H1 (cell line): Measurements from ENCODE around the gene DEFB112. TPM values are rescaled to one million over a fixed set of nuclear protein-coding genes. Genes with fewer than 3 reads are reported as not detected.

ENCODE experiments used
- CTCF ChIA-PET: fragments of 300-600 bp; sonication (Branson Sonifier 250); formaldehyde crosslinking; loops from one replicate; lab custom pipeline; 2021; ENCODE audit not compliant: partially characterized antibody; lab: Charles Lee
- POLR2A ChIA-PET: fragments of 300-600 bp; sonication (Branson Sonifier 250); formaldehyde crosslinking; loops from one replicate; lab custom pipeline; 2021; ENCODE audit warnings: inconsistent platforms; ENCODE audit not compliant: partially characterized antibody; lab: Charles Lee
- DNase-seq, 2 experiments: peaks; one replicate each; pipeline versions ENCODE4 v3.0.0 to v3.0.0-alpha.2; 2010 to 2022; ENCODE audit warnings: low spot score in 2 of 2, low read depth in 1 of 2, mixed read lengths in 1 of 2
- FAIRE-seq: peaks from 2 replicates; lab custom pipeline; 2011; peaks lifted over from hg19 to GRCh38; lab: Jason Lieb, UNC
- H2AFZ ChIP-seq: 2 replicates; pipeline ENCODE4 v1.8.1; 2012; ENCODE audit warnings: low read length, inconsistent platforms
- H2AK5ac ChIP-seq: 2 replicates; pipeline ENCODE4 v1.6.1; 2013; ENCODE audit warnings: low read depth, low read length
- H2BK120ac ChIP-seq: replicated peaks from 2 replicates; pipeline ENCODE3; 2013; ENCODE audit warnings: low read depth, low read length, inconsistent platforms
- H2BK12ac ChIP-seq: 2 replicates; pipeline ENCODE4 v1.6.1; 2013; ENCODE audit warnings: low read depth, low read length
- H2BK15ac ChIP-seq: 2 replicates; pipeline ENCODE4 v1.6.1; 2013; ENCODE audit warnings: low read length
- H2BK20ac ChIP-seq: 2 replicates; pipeline ENCODE4 v1.6.1; 2013; ENCODE audit warnings: low read length
- H2BK5ac ChIP-seq: 2 replicates; pipeline ENCODE4 v1.6.1; 2013; ENCODE audit warnings: low read depth, low read length
- H3K14ac ChIP-seq: 2 replicates; pipeline ENCODE4 v1.6.1; 2013; ENCODE audit warnings: inconsistent platforms; ENCODE audit not compliant: insufficient read length
- H3K18ac ChIP-seq: 2 replicates; pipeline ENCODE4 v1.6.1; 2013; ENCODE audit warnings: low read length; ENCODE audit errors: extremely low read depth
- H3K23ac ChIP-seq: 2 replicates; pipeline ENCODE4 v1.6.1; 2013; ENCODE audit warnings: inconsistent platforms; ENCODE audit not compliant: insufficient read length
- H3K23me2 ChIP-seq: 2 replicates; pipeline ENCODE4 v1.6.1; 2013; ENCODE audit warnings: low read depth, low read length
- H3K27ac ChIP-seq: 2 replicates; pipeline ENCODE4 v1.6.1; 2011; ENCODE audit warnings: low read depth, low read length, inconsistent platforms
- H3K27me3 ChIP-seq, 4 experiments: replicated peaks in 1 of 4; 1 replicate in 1 of 4; 2 replicates in 3 of 4; pipeline versions ENCODE4 v1.6.1 to v1.8.1; 2011 to 2013; ENCODE audit warnings: low read length in 3 of 4, mild to moderate bottlenecking in 3 of 4, inconsistent platforms in 2 of 4, mixed read lengths in 2 of 4, moderate library complexity in 1 of 4; ENCODE audit not compliant: control insufficient read depth in 3 of 4, insufficient read depth in 3 of 4; ENCODE audit errors: extremely low read depth in 1 of 4
- H3K36me3 ChIP-seq, 4 experiments: 2 replicates each; pipeline versions ENCODE4 v1.6.1 to v1.8.1; 2011 to 2013; ENCODE audit warnings: mild to moderate bottlenecking in 4 of 4, low read length in 3 of 4, moderate library complexity in 2 of 4, control low read depth in 1 of 4, inconsistent platforms in 1 of 4; ENCODE audit not compliant: insufficient read depth in 4 of 4, control insufficient read depth in 2 of 4
- H3K4ac ChIP-seq: replicated peaks from 2 replicates; pipeline ENCODE3; 2013; ENCODE audit warnings: low read length, low read depth, mixed read lengths, inconsistent platforms; ENCODE audit not compliant: insufficient read length
- H3K4me1 ChIP-seq, 4 experiments: replicated peaks in 1 of 4; 1 replicate in 1 of 4; 2 replicates in 3 of 4; pipeline versions ENCODE4 v1.6.1 to v1.8.1; 2011 to 2013; ENCODE audit warnings: low read length in 3 of 4, inconsistent platforms in 2 of 4, mixed read lengths in 1 of 4; ENCODE audit not compliant: insufficient read depth in 4 of 4, control insufficient read depth in 3 of 4
- H3K4me2 ChIP-seq, 2 experiments: 2 replicates each; pipeline versions ENCODE4 v1.6.1 to v1.8.1; 2011 to 2013; ENCODE audit warnings: low read depth in 2 of 2, low read length in 2 of 2, control low read depth in 1 of 2, inconsistent platforms in 1 of 2, mild to moderate bottlenecking in 1 of 2; ENCODE audit not compliant: insufficient read depth in 1 of 2
- H3K4me3 ChIP-seq, 4 experiments: fragments of 200-600, 300-600 bp in 1 of 4; sonication (generic), shearing (Covaris generic), sonication (Bioruptor Twin) in 1 of 4; 2 replicates each; pipeline versions ENCODE4 v1.5.1 to v1.8.1; 2011 to 2016; ENCODE audit warnings: low read length in 4 of 4, low read depth in 3 of 4, control low read depth in 2 of 4, inconsistent platforms in 2 of 4, mild to moderate bottlenecking in 2 of 4, mixed read lengths in 1 of 4, moderate library complexity in 1 of 4; ENCODE audit not compliant: insufficient read depth in 2 of 4; ENCODE audit errors: extremely low read depth in 1 of 4
- H3K56ac ChIP-seq: replicated peaks from 2 replicates; pipeline ENCODE3; 2013; ENCODE audit warnings: low read depth, mild to moderate bottlenecking, mixed read lengths, low read length, inconsistent platforms; ENCODE audit not compliant: insufficient read length
- H3K79me1 ChIP-seq: 2 replicates; pipeline ENCODE4 v1.6.1; 2013; ENCODE audit warnings: low read depth, low read length, control low read depth
- H3K79me2 ChIP-seq, 2 experiments: 2 replicates each; pipeline versions ENCODE4 v1.6.1 to v1.8.1; 2012 to 2013; ENCODE audit warnings: low read length in 2 of 2, mild to moderate bottlenecking in 2 of 2, inconsistent platforms in 1 of 2; ENCODE audit not compliant: insufficient read depth in 2 of 2, control insufficient read depth in 1 of 2
- H3K9ac ChIP-seq, 4 experiments: replicated peaks in 1 of 4; 1 replicate in 1 of 4; 2 replicates in 3 of 4; pipeline versions ENCODE4 v1.6.1 to v1.8.1; 2011 to 2013; ENCODE audit warnings: low read depth in 3 of 4, low read length in 3 of 4, control low read depth in 2 of 4, mild to moderate bottlenecking in 2 of 4, moderate library complexity in 2 of 4, inconsistent platforms in 1 of 4; ENCODE audit errors: extremely low read depth in 1 of 4
- H3K9me3 ChIP-seq, 2 experiments: 2 replicates each; pipeline versions ENCODE4 v1.6.1 to v1.8.1; 2012 to 2013; ENCODE audit warnings: mild to moderate bottlenecking in 2 of 2, moderate library complexity in 2 of 2, control low read depth in 1 of 2, inconsistent platforms in 1 of 2, low read depth in 1 of 2, low read length in 1 of 2, mixed read lengths in 1 of 2; ENCODE audit not compliant: insufficient read depth in 2 of 2
- H4K20me1 ChIP-seq, 2 experiments: replicated peaks in 1 of 2; 2 replicates each; pipeline versions ENCODE3 to v1.8.1; 2011 to 2013; ENCODE audit warnings: inconsistent platforms in 2 of 2, low read length in 2 of 2, mild to moderate bottlenecking in 1 of 2; ENCODE audit not compliant: insufficient read depth in 2 of 2, control insufficient read depth in 1 of 2
- H4K5ac ChIP-seq: 2 replicates; pipeline ENCODE4 v1.6.1; 2013; ENCODE audit warnings: low read length, low read depth, mixed read lengths, inconsistent platforms; ENCODE audit not compliant: insufficient read length
- H4K8ac ChIP-seq: 2 replicates; pipeline ENCODE4 v1.8.0; 2013; ENCODE audit warnings: mild to moderate bottlenecking, moderate library complexity, low read length, inconsistent platforms; ENCODE audit not compliant: insufficient read depth; ENCODE audit errors: extremely low read depth
- H4K91ac ChIP-seq: replicated peaks from 2 replicates; pipeline ENCODE3; 2013; ENCODE audit warnings: low read length, mixed read lengths, inconsistent platforms; ENCODE audit not compliant: insufficient read length
- BRCA1 ChIP-seq: IDR thresholded peaks from 2 replicates; pipeline ENCODE4 v1.6.1; 2012; ENCODE audit warnings: low read depth, low read length, improper control_type of control experiment
- CBX8 ChIP-seq: fragments of 300-800, 300-1000 bp; sonication (generic); IDR thresholded peaks from 2 replicates; pipeline ENCODE4 v1.7.1; 2016; ENCODE audit warnings: low read depth, low read length, borderline replicate concordance
- CHD1 ChIP-seq: IDR thresholded peaks from 2 replicates; pipeline ENCODE4 v1.6.1; 2012; ENCODE audit warnings: low read depth, low read length, improper control_type of control experiment
- FOSL1 ChIP-seq: IDR thresholded peaks from 2 replicates; pipeline ENCODE4 v1.6.1; 2011; ENCODE audit warnings: mild to moderate bottlenecking, low read depth, low read length, moderate library complexity; ENCODE audit not compliant: insufficient read depth
- KDM5A ChIP-seq: fragments of 200-600 bp; IDR thresholded peaks from 2 replicates; pipeline ENCODE4 v1.7.1; 2012; ENCODE audit warnings: mild to moderate bottlenecking, low read length, inconsistent platforms, mixed read lengths
- POLR2A ChIP-seq, 2 experiments: IDR thresholded peaks; 1 replicate in 1 of 2; 2 replicates in 1 of 2; pipeline ENCODE4 v1.6.1; 2011; ENCODE audit warnings: low read depth in 2 of 2, low read length in 2 of 2, mild to moderate bottlenecking in 2 of 2; ENCODE audit errors: control extremely low read depth in 1 of 2
- RXRA ChIP-seq: IDR thresholded peaks from 2 replicates; pipeline ENCODE4 v1.6.1; 2011; ENCODE audit warnings: low read depth, mild to moderate bottlenecking, low read length, moderate library complexity; ENCODE audit not compliant: insufficient read depth
- SAP30 ChIP-seq: fragments of 300-600 bp; sonication (generic); IDR thresholded peaks from 2 replicates; pipeline ENCODE4 v1.7.1; 2012; ENCODE audit warnings: low read length, moderate library complexity, mild to moderate bottlenecking, inconsistent platforms; ENCODE audit not compliant: insufficient read depth, insufficient replicate concordance
- SIRT6 ChIP-seq: IDR thresholded peaks from one replicate; pipeline ENCODE4 v1.7.1; 2012; ENCODE audit warnings: low read length, inconsistent platforms
- SP2 ChIP-seq: IDR thresholded peaks from 2 replicates; pipeline ENCODE4 v1.6.1; 2012; ENCODE audit warnings: mild to moderate bottlenecking, low read length, inconsistent platforms
- SUZ12 ChIP-seq: fragments of 200-600 bp; sonication (generic); IDR thresholded peaks from 2 replicates; pipeline ENCODE4 v1.6.1; 2012; ENCODE audit warnings: mild to moderate bottlenecking, inconsistent platforms, low read length, moderate library complexity, mixed read lengths
- TCF12 ChIP-seq: IDR thresholded peaks from 2 replicates; pipeline ENCODE4 v1.6.1; 2011; ENCODE audit warnings: low read depth, mild to moderate bottlenecking, low read length
- WGBS, 2 experiments: shearing (Covaris generic) in 1 of 2; methylation state at CpG; one replicate each; pipeline versions ENCODE4 v1.1.6 to v1.1.7; 2013 to 2015; ENCODE audit warnings: low lambda C conversion rate in 2 of 2, mixed read lengths in 2 of 2, inconsistent platforms in 1 of 2, low coverage in 1 of 2, missing lambda C conversion rate in 1 of 2; ENCODE audit not compliant: insufficient replicate concordance in 2 of 2, insufficient coverage in 1 of 2, insufficient read length in 1 of 2; ENCODE audit errors: extremely low coverage in 1 of 2, missing lambda C conversion rate in 1 of 2; 5-methylcytosine and 5-hydroxymethylcytosine counted together
- polyA plus RNA-seq, 7 experiments: library from polyadenylated mRNA; depleted of rRNA in 3 of 7; stranded (reverse) in 5 of 7; unstranded in 2 of 7; fragments of >200 nt in 5 of 7; fragments of 200-250 nt in 2 of 7; gene quantifications; 1 replicate in 5 of 7; 2 replicates in 1 of 7; 4 replicates in 1 of 7; pipeline versions ENCODE4 v1.2.1 to v1.2.3, GENCODE V29; 2011 to 2013; ENCODE audit warnings: missing spikeins in 2 of 7, mixed read lengths in 2 of 7
- total RNA-seq: library from RNA; stranded (reverse); fragmentation: NEBNext Ultra II Directional; extraction: Animal tissue kit (Norgen Biotek cat#: 25700); gene quantifications from 2 replicates; pipeline ENCODE4 v1.2.1, GENCODE V29; 2021

The DEFB112 gene
- total and polyA plus RNA-seq, 2 of the 8 experiments (the other 6 are each of a cell fraction or from before 2014, with no cell fraction given): not detected

- H2AFZ ChIP-seq: no peak overlapping the region
- no peak overlapping the region for H3K14ac ChIP-seq
- H2BK15ac ChIP-seq: no peak overlapping the region
- H2BK12ac ChIP-seq: no peak overlapping the region
- TF ChIP-seq TCF12 (no peak), SIRT6 (no peak), FOSL1 (no peak), POLR2A (IDR thresholded peaks at IDR 0.05; ENCODE audit: control extremely low read depth in 1 of 2, low read depth in 2 of 2, low read length in 2 of 2) (no peak), SAP30 (no peak), SP2 (no peak), CBX8 (no peak), BRCA1 (no peak), CHD1 (no peak), KDM5A (no peak), SUZ12 (no peak), RXRA (no peak)
- CTCF ChIA-PET: no interaction called here
- H3K27ac ChIP-seq: no peak overlapping the region
- no peaks in the 10 kb centered on the region for H3K9me3 ChIP-seq
- no peaks in the 10 kb centered on the region for H4K20me1 ChIP-seq
- H3K23ac ChIP-seq: no peak overlapping the region
- no peak overlapping the region for H2BK120ac ChIP-seq
- no peak overlapping the region for H4K8ac ChIP-seq
- H3K9ac ChIP-seq: no peak overlapping the region
- no peaks in the 10 kb centered on the region for H3K36me3 ChIP-seq
- no peak overlapping the region for H2AK5ac ChIP-seq
- DNase-seq: no peak
- no peak overlapping the region for H3K56ac ChIP-seq
- H2BK20ac ChIP-seq: no peak overlapping the region
- no peaks in the 10 kb centered on the region for H3K4me1 ChIP-seq
- no peaks in the 10 kb centered on the region; the same call in 1 of the 2 replicates for H3K23me2 ChIP-seq
- no peak for FAIRE-seq
- H3K27me3 ChIP-seq: no peaks in the 10 kb centered on the region
- no peak overlapping the region for H3K18ac ChIP-seq
- no peak overlapping the region for H3K4ac ChIP-seq
- no peak overlapping the region for H4K91ac ChIP-seq
- H3K79me2 ChIP-seq: no peaks in the 10 kb centered on the region
- no peak overlapping the region for H3K4me2 ChIP-seq
- H4K5ac ChIP-seq: no peak overlapping the region
- POLR2A ChIA-PET: no interaction called here
- no peak overlapping the region for H3K4me3 ChIP-seq
- no peak overlapping the region for H2BK5ac ChIP-seq
- H3K79me1 ChIP-seq: no peaks in the 10 kb centered on the region
- 77% methylated on average over 1 of the region's 1 CpG; no CpG with 5 or more reads in 1 of the 2 experiments for WGBS, 2 experiments
Observed at GRCh38 chr6:50071921-50072320, 22.2 kb upstream of the DEFB112 start.
